HepG2 (cell line): ENCODE results near the gene RBP5. TPM values are rescaled to one million over a fixed set of nuclear protein-coding genes. Genes with fewer than 3 reads are reported as not detected.

Experiments used
- KLF11 ChIP-seq: IDR thresholded peaks from 2 replicates; pipeline ENCODE4 v1.6.1; 2016; ENCODE audit warnings: missing compliant biosample characterization
- RXRA ChIP-seq: sonication (generic); formaldehyde crosslinking; IDR thresholded peaks from 2 replicates; pipeline ENCODE4 v1.5.1; 2020; ENCODE audit warnings: missing genetic modification reagents
- polyA plus RNA-seq, 8 experiments: library from polyadenylated mRNA; depleted of rRNA in 3 of 8; stranded (reverse) in 7 of 8; unstranded in 1 of 8; fragments of >200 nt; fragmentation: Illumina TruSeq in 4 of 8; extraction: Trizol in 4 of 8; gene quantifications; 2 replicates each; pipeline versions ENCODE4 v1.2.1 to v1.2.3, GENCODE V29; 2011 to 2016; ENCODE audit warnings: low read depth in 4 of 8, missing spikeins in 1 of 8, mixed read lengths in 1 of 8; ENCODE audit not compliant: insufficient read depth in 1 of 8
- total RNA-seq, 5 experiments: library from RNA; depleted of rRNA; stranded (reverse); fragments of >200 nt; fragmentation: Illumina TruSeq; extraction: Trizol; gene quantifications; 2 replicates each; pipeline ENCODE4 v1.2.3, GENCODE V29; 2016; ENCODE audit warnings: low read depth in 1 of 5
- TF ChIP-seq, protein P1 (sequence below): sonication (generic); formaldehyde crosslinking; IDR thresholded peaks from one replicate; pipeline ENCODE4 v1.5.1; 2020; ENCODE audit warnings: mild to moderate bottlenecking, missing genetic modification reagents; ENCODE audit errors: not compliant biosample characterization
- TF ChIP-seq, protein P2 (sequence below): sonication (generic); formaldehyde crosslinking; IDR thresholded peaks from 2 replicates; pipeline ENCODE4 v1.5.1; 2020; ENCODE audit warnings: mild to moderate bottlenecking, missing genetic modification reagents, borderline replicate concordance
- TF ChIP-seq, protein P3 (sequence below): sonication (generic); formaldehyde crosslinking; IDR thresholded peaks from 2 replicates; pipeline ENCODE4 v1.4.0; 2020; ENCODE audit warnings: missing genetic modification reagents
- TF ChIP-seq, protein P4 (sequence below): sonication (generic); formaldehyde crosslinking; conservative IDR thresholded peaks from 2 replicates; pipeline ENCODE4 v1.5.0; 2020; ENCODE audit warnings: missing genetic modification reagents
- TF ChIP-seq, protein P5 (sequence below): sonication (generic); formaldehyde crosslinking; IDR thresholded peaks from 2 replicates; pipeline ENCODE4 v1.9.0; 2022; ENCODE audit warnings: low read depth, missing genetic modification reagents

RBP5 gene
- total and polyA plus RNA-seq, 2 of the 13 experiments (the other 11 are each of a cell fraction or from before 2014, with no cell fraction given) = 13.8 to 19.8 TPM

DNA sequence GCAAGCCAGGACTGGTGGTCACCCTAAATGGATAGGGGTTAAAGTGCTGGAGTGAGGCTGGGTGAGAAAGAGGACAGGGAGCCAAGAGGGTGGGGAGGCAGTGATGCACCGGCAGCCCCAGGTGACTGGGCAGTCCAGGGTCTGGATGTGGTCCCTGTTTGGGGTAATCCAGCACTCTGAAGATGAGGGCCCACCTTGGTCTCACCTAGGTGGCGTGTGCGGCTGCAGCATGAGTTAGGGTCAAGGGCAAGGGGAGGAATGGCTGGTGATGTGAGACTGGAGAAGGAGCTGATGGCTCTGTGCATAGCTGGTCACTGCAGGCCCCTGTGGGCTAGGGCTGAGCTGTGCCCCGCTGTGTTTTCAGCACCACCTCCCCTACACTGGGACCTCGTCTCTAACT, 18.0 kb downstream of the RBP5 start (continued):
- TF ChIP-seq, protein P1, sequence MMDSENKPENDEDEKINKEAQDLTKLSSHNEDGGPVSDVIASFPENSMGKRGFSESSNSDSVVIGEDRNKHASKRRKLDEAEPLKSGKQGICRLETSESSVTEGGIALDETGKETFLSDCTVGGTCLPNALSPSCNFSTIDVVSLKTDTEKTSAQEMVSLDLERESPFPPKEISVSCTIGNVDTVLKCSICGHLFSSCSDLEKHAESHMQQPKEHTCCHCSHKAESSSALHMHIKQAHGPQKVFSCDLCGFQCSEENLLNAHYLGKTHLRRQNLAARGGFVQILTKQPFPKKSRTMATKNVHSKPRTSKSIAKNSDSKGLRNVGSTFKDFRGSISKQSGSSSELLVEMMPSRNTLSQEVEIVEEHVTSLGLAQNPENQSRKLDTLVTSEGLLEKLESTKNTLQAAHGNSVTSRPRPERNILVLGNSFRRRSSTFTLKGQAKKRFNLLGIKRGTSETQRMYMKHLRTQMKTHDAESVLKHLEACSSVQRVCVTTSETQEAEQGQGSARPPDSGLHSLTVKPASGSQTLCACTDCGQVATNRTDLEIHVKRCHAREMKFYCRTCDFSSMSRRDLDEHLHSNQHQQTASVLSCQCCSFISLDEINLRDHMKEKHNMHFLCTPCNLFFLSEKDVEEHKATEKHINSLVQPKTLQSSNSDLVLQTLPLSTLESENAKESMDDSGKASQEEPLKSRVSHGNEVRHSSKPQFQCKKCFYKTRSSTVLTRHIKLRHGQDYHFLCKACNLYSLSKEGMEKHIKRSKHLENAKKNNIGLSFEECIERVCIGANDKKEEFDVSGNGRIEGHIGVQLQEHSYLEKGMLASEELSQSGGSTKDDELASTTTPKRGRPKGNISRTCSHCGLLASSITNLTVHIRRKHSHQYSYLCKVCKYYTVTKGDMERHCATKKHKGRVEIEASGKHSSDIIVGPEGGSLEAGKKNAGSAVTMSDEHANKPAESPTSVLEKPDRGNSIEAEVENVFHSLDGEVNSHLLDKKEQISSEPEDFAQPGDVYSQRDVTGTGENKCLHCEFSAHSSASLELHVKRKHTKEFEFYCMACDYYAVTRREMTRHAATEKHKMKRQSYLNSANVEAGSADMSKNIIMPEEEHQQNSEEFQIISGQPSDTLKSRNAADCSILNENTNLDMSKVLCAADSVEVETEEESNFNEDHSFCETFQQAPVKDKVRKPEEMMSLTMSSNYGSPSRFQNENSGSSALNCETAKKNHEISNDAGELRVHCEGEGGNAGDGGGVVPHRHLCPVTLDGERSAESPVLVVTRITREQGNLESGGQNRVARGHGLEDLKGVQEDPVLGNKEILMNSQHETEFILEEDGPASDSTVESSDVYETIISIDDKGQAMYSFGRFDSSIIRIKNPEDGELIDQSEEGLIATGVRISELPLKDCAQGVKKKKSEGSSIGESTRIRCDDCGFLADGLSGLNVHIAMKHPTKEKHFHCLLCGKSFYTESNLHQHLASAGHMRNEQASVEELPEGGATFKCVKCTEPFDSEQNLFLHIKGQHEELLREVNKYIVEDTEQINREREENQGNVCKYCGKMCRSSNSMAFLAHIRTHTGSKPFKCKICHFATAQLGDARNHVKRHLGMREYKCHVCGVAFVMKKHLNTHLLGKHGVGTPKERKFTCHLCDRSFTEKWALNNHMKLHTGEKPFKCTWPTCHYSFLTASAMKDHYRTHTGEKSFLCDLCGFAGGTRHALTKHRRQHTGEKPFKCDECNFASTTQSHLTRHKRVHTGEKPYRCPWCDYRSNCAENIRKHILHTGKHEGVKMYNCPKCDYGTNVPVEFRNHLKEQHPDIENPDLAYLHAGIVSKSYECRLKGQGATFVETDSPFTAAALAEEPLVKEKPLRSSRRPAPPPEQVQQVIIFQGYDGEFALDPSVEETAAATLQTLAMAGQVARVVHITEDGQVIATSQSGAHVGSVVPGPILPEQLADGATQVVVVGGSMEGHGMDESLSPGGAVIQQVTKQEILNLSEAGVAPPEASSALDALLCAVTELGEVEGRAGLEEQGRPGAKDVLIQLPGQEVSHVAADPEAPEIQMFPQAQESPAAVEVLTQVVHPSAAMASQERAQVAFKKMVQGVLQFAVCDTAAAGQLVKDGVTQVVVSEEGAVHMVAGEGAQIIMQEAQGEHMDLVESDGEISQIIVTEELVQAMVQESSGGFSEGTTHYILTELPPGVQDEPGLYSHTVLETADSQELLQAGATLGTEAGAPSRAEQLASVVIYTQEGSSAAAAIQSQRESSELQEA (CRISPR knock-in tag) = no peak
- TF ChIP-seq, protein P2, sequence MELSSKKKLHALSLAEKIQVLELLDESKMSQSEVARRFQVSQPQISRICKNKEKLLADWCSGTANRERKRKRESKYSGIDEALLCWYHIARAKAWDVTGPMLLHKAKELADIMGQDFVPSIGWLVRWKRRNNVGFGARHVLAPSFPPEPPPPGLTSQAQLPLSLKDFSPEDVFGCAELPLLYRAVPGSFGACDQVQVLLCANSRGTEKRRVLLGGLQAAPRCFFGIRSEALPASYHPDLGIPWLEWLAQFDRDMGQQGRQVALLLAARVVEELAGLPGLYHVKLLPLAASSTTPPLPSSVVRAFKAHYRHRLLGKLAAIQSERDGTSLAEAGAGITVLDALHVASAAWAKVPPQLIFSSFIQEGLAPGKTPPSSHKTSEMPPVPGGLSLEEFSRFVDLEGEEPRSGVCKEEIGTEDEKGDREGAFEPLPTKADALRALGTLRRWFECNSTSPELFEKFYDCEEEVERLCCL (CRISPR knock-in tag) = no peak
- TF ChIP-seq, protein P3, sequence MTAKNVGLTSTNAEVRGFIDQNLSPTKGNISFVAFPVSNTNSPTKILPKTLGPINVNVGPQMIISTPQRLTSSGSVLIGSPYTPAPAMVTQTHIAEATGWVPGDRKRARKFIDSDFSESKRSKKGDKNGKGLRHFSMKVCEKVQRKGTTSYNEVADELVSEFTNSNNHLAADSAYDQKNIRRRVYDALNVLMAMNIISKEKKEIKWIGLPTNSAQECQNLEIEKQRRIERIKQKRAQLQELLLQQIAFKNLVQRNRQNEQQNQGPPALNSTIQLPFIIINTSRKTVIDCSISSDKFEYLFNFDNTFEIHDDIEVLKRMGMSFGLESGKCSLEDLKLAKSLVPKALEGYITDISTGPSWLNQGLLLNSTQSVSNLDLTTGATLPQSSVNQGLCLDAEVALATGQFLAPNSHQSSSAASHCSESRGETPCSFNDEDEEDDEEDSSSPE = no peak
- TF ChIP-seq KLF11 (CRISPR knock-in tag) (no peak), RXRA (CRISPR knock-in tag) (no peak)
- TF ChIP-seq, protein P4, sequence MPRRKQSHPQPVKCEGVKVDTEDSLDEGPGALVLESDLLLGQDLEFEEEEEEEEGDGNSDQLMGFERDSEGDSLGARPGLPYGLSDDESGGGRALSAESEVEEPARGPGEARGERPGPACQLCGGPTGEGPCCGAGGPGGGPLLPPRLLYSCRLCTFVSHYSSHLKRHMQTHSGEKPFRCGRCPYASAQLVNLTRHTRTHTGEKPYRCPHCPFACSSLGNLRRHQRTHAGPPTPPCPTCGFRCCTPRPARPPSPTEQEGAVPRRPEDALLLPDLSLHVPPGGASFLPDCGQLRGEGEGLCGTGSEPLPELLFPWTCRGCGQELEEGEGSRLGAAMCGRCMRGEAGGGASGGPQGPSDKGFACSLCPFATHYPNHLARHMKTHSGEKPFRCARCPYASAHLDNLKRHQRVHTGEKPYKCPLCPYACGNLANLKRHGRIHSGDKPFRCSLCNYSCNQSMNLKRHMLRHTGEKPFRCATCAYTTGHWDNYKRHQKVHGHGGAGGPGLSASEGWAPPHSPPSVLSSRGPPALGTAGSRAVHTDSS (CRISPR knock-in tag) = no peak
- TF ChIP-seq, protein P5, sequence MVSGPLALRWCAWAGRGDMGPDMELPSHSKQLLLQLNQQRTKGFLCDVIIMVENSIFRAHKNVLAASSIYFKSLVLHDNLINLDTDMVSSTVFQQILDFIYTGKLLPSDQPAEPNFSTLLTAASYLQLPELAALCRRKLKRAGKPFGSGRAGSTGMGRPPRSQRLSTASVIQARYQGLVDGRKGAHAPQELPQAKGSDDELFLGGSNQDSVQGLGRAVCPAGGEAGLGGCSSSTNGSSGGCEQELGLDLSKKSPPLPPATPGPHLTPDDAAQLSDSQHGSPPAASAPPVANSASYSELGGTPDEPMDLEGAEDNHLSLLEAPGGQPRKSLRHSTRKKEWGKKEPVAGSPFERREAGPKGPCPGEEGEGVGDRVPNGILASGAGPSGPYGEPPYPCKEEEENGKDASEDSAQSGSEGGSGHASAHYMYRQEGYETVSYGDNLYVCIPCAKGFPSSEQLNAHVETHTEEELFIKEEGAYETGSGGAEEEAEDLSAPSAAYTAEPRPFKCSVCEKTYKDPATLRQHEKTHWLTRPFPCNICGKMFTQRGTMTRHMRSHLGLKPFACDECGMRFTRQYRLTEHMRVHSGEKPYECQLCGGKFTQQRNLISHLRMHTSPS (CRISPR knock-in tag) = no peak
